ENCODE results near the gene DAAM2. TPM values are rescaled to one million over a fixed set of nuclear protein-coding genes. Genes with fewer than 3 reads are reported as not detected.

The DAAM2 gene
- polyA plus RNA-seq, 4 donors = 22.7 to 27.7 (median 26.0) TPM

GRCh38 chr6:39880594-39880993 lies 88.4 kb downstream of the DAAM2 start:
- no peak for DNase-seq (ENCODE audit: low read depth in 4 of 4, low spot score in 3 of 4)

GRCh38 chr6:39881851-39882530 lies 89.8 kb downstream of the DAAM2 start:
- DNase-seq (ENCODE audit: low read depth in 4 of 4, low spot score in 3 of 4) = no peak

- DNase-seq (ENCODE audit: low read depth in 4 of 4, low spot score in 3 of 4) = peak; percentile 56 to 83 (median 74)
These were observed 90.3 kb downstream of the DAAM2 start for GRCh38 chr6:39882531-39882899.

- no peak for DNase-seq (ENCODE audit: low read depth in 4 of 4, low spot score in 3 of 4)
These were observed 92.5 kb downstream of the DAAM2 start for GRCh38 chr6:39884696-39885095.

GRCh38 chr6:39885691-39886090 lies 93.5 kb downstream of the DAAM2 start:
- no peak for DNase-seq (ENCODE audit: low read depth in 4 of 4, low spot score in 3 of 4)

- no peak for DNase-seq (ENCODE audit: low read depth in 4 of 4, low spot score in 3 of 4)
These were observed 94.7 kb downstream of the DAAM2 start for GRCh38 chr6:39886871-39887270.

- peak; percentile 24 to 45 (median 27) for DNase-seq (ENCODE audit: low read depth in 4 of 4, low spot score in 3 of 4)
These were observed 95.7 kb downstream of the DAAM2 start for GRCh38 chr6:39887692-39888450.

GRCh38 chr6:39889229-39889628 lies 97.1 kb downstream of the DAAM2 start:
- no peak for DNase-seq (ENCODE audit: low read depth in 4 of 4, low spot score in 3 of 4)

GRCh38 chr6:39891353-39891752 lies 99.2 kb downstream of the DAAM2 start:
- no peak for DNase-seq (ENCODE audit: low read depth in 4 of 4, low spot score in 3 of 4)

GRCh38 chr6:39891976-39892375 lies 99.8 kb downstream of the DAAM2 start:
- DNase-seq (ENCODE audit: low read depth in 4 of 4, low spot score in 3 of 4) = no peak

GRCh38 chr6:39892490-39893129 lies 100.4 kb downstream of the DAAM2 start:
- peak; percentile 28 to 43 (median 33) for DNase-seq (ENCODE audit: low read depth in 4 of 4, low spot score in 3 of 4)

- no peak for DNase-seq (ENCODE audit: low read depth in 4 of 4, low spot score in 3 of 4)
These were observed 101.1 kb downstream of the DAAM2 start for GRCh38 chr6:39893286-39893685.

- no peak for DNase-seq (ENCODE audit: low read depth in 4 of 4, low spot score in 3 of 4)
These were observed 104.5 kb downstream of the DAAM2 start for GRCh38 chr6:39896701-39897100.

GRCh38 chr6:39897698-39898097 lies 105.5 kb downstream of the DAAM2 start:
- no peak for DNase-seq (ENCODE audit: low read depth in 4 of 4, low spot score in 3 of 4)

- DNase-seq (ENCODE audit: low read depth in 4 of 4, low spot score in 3 of 4) = no peak
These were observed 106.4 kb downstream of the DAAM2 start for GRCh38 chr6:39898625-39899024.

GRCh38 chr6:39899554-39900295 lies 107.5 kb downstream of the DAAM2 start:
- DNase-seq (ENCODE audit: low read depth in 4 of 4, low spot score in 3 of 4) = no peak

- no peak for DNase-seq (ENCODE audit: low read depth in 4 of 4, low spot score in 3 of 4)
These were observed 109.0 kb downstream of the DAAM2 start for GRCh38 chr6:39901116-39901655.

- no peak for DNase-seq (ENCODE audit: low read depth in 4 of 4, low spot score in 3 of 4)
These were observed 109.5 kb downstream of the DAAM2 start for GRCh38 chr6:39901670-39902069.

GRCh38 chr6:39902136-39902535 lies 110.0 kb downstream of the DAAM2 start:
- DNase-seq (ENCODE audit: low read depth in 4 of 4, low spot score in 3 of 4) = no peak

GRCh38 chr6:39902786-39903465 lies 110.8 kb downstream of the DAAM2 start:
- no peak for DNase-seq (ENCODE audit: low read depth in 4 of 4, low spot score in 3 of 4)

Data from right renal pelvis (tissue), 4 donors.